CD4-positive, alpha-beta T cell treated with Interferon gamma for 1 hour (primary cell): ENCODE results near the gene PTP4A1.
A peak's percentile ranks its signal among the peaks of the same experiment; 100 is the strongest.
"Not testable (repeated sequence)": the region's sequence is repeated elsewhere in the genome, so short reads cannot be mapped to it uniquely, and the experiment has no call there.

ENCODE experiments used
- DNase-seq: peaks from one replicate; pipeline ENCODE4 v3.0.0-alpha.2; 2020

PTP4A1 gene

DNA sequence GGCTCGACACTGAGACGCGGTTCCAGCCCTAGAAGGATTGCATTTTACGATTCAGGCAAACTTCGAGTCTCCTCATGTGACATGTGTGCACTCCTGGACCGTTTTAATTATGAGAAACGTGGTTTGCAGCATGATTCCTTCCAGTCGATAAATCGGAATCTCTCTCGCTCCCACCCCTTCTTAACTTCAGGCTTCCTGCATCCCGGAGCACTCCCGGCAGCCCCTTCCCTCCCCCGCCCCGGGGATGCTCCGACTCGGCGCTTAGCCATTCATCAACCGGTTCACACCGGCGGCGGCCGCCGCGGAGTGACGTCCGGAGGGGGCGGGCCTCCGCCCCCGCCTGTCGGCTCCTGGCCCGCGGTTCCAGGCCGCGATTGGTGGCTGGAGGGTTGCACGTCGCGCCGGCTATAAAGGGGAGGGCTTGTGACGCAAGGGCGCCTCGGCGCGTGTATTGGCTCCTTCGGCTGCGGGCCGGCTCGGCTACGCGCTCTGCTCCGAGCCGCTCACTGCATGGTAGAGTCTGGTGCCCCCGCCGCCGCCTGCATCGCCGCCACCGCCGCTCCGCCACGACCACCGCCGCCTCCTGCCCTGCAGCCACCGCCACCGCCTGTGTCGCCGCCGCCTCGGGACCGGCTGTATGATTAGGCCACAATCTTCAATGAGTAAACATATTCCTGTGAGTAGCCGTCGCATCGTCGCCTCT, at the start of gene PTP4A1, which contains the start of gene LOC128125822:
Gene PTP4A1, plus strand, starts transcription at position 437 of the 703 bp plus-strand sequence. CDS start 4,401 bp downstream, outside the sequence.
Gene LOC128125822, plus strand, starts transcription at position 437 of the 703 bp plus-strand sequence.
- DNase-seq: peak; percentile 97

DNA sequence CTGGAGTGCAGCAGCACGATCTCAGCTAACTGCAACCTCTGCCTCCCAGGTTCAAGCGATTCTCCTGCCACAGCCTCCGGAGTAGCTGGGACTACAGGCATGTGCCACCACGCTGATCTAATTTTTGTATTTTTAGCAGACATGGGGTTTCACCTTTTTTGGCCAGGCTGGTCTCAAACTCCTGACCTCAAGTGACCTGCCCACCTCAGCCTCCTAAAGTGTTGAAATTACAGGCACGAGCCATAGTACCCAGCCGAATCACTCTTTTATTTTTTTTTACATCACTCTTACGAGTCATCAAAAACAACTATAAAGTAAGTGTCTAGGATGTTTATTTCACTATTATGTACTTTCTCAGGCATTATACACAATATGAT, 49.4 kb upstream of the PTP4A1 start:
- DNase-seq: not testable (repeated sequence)

DNA sequence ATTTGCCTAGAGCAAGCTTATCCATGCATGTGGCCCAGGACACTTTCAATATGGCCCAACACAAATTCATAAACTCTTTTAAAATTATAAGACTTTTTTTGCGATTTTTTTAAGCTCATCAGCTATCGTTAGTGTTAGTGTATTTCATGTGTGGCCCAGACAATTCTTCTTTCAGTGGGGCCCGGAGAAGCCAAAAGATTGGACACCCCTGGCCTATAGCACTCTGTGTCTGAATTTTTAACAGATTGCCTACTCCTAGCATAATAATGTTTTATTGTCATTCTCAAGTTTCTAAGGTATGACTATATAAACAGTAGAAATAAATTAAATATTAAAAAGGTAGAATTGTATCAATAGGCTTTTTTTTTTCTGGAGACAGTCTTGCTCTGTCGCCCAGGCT, 48.6 kb upstream of the PTP4A1 start:
- no peak for DNase-seq

DNA sequence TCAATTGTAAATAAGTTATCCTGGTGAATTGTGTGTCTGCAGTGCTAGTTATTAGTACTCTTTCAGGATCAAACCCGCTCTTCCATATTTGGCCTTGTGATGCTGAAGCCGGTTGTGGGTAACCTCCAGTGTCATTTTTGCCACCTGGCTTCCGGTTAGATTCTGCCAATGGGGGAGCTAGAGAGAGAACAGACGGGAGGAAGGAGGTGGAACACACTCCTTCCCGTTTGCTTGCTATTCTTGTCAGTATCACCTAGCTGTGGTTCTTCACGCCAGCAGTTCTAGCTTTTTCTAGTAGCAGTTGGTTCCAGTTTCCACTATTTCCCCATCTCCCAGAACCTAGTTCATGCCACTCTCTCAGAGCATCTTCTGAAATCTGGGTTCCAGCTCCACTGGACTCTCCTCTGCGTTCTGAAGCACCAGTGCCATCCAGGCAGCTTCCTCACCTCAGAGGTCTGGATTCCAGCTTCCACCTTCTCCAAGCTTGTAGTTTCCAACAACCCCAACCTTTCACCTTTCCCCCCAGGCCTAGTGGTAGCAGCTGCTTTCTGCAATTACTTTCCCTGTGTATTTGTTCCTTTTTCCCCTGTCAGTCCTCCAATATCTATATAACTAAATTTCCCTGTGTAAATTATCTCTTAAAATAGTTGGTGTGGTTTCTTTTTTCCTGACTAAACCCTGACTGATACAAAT, 46.9 kb upstream of the PTP4A1 start:
- no peak for DNase-seq

DNA sequence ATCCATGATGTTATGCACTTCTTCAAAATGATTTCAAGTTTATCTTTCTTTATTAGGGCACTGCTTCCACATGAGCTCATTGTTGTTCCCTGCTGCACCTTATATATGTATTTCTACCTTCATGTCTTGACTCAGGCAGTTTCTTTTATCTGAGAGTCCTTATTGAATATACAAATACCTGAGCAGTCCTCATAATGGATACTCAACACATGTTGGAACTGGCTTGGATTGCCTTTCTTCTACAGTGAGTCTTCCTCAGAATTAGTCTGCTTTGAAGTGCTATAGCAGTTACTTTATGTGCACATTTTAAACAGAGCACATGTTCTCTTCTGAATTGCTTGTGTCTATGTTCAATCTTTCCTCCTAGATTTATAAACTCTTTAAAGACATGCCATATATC, 45.3 kb upstream of the PTP4A1 start:
- no peak for DNase-seq

DNA sequence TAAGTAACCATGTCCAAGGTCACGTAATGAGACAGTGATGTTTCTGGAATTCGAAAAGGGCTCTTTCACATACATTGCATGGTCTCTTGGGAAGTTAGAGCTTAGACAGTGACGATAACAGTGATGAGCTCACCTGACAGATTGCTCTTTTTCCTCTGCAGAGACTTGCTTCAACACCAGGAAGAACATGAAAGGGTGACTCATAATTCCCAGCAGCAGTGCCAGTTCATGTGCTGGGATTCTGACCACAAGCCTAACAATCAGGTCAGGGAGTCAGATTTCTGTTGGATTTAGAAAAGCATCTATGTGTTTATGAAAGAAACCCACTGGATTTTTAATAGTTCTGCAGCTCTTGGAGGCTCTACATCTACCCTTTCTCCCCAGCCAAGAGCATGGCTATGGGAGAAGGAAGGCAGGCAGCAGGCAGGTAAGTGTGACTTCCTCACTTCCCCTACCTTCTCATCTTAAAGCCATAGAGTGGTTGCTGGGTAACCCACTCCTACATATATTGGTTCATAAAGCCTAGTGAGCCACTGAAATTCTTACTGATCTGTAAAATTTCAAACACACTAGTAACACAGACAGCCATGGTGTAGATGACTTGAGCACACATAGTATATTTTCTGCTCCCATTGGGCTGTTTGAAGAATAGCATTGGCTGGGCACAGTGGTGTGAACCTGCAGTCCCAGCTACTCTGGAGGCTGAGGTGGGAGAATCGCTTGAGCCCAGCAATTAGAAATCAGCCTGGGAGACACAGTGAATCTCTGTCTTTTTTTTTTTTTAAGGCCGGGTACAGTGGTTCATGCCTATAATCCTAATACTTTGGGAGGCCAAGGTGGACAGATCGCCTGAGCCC, 44.4 kb upstream of the PTP4A1 start:
- DNase-seq: no peak

DNA sequence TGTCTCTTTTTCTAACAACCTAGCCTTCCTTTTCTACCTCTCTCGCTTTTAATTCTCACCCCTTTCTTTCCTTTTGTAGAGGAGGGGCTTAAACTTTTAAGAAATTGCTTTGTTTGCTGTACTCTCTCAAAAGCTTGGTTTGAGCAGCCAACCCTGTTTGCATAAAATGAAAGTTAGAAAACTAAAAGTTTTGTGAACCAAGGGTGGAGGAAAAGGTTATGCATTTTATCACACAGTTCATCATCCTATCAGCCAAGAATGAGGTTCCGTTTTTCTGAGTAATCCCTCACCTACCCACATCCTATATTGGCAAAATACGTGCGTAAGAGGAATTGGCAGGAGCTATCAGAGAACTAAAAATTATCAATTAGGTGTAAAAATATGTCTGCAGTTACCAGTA, 42.8 kb upstream of the PTP4A1 start:
- DNase-seq: no peak

DNA sequence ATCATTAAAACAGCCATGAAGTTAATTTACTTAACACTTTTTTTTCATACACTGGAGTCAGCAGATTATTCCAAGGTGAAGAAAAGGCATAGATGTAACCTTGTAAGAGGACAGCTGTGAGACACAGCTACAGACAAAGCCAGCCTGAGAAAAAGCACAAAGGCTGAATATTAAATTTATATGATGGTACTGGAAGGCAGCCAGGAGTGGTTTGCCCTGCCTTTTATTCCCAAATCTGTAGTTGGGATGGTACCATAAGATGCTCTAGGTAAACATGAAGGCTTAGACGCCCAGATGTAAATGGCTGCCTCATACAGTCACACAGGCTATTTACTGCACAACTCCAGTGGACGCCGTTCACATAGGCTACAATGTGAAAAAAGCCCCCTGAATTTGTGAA, 42.1 kb upstream of the PTP4A1 start:
- no peak for DNase-seq

DNA sequence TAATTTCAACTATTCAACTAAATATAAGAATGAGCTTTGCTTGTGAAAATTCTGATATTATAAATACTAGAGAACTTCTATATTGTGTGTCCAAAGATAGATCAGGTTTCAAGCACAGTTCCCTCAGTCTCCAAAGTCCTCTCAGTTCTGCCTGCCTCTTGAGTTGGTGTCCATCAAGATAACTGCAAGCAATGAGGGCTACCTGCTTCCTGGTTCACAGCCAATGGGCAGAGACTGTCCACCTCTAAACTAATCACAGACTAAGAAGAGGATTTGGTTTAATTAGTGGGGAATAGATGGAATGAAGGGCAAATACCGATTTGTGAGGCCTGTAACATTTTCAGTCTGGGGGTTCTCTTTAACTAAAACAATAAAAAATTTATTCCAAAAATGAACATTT, 41.3 kb upstream of the PTP4A1 start:
- DNase-seq: no peak

DNA sequence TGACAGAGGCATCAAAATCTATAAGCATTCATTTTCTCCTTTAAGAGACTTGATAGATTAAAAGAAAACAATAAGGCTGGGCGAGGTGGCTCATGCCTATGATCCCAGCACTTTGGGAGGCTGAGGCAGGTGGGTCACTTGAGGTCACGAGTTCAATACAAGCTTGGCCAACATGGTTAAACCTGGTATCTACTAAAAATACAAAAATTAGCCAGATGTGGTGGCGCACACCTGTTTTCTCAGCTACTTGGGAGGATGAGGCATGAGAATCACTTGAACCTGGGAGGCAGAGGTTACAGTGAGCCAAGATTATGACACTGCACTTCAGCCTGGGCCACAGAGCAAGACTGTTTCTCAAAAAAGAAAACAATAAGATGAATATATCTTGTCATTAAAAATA, 39.3 kb upstream of the PTP4A1 start:
- no peak for DNase-seq

DNA sequence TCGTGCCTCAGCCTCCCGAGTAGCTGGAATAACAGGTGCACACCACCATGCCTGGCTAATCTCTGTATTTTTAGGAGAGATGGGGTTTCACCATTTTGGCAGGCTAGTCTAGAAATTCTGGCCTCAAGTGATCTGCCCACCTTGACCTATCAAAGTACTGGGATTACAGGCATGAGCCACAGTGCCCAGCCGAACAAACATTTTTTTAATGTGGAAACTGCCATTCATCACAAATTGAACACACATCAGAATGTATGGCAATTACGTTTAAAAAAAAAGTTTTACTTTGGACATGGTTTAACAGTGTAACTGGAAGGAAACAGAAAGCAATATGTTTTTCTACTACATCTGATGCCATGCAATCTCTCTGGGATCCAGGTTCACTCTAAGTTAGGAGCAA, 38.3 kb upstream of the PTP4A1 start:
- DNase-seq: no peak

DNA sequence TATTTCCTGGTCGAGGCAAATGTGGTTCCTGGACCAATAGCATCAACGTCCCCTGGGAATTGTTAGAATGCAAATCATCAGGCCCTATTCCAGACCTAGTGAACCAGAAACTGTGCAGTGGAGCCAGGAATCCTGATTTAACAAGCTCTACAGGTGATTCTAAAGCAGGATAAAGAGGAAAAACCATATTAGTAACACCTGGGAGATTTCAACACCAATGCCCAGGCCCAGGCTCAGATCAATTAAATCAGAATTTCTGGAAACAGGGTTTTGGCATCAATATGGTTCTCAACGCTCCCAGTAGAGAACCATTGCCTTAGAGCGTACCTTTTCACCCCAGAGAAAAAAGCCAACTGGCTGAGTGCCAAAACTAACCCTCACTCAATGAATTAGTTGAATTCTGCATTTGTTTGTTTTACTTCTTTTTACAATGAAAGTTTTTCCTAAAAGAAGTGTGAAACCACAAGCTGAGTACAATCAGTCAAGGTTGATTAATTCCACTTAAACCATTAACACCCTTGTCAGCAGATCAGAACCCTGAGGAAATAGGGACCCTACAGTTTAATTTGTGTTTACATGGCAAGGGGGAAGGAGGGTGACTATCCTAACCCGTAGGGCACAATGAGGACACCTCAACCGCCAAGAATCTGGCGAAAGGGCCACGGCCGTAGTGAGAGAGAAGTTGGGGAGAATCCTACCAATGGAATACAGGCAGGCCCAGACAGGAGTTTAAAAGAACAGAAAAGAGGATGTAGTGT, 34.9 kb upstream of the PTP4A1 start:
- no peak for DNase-seq

DNA sequence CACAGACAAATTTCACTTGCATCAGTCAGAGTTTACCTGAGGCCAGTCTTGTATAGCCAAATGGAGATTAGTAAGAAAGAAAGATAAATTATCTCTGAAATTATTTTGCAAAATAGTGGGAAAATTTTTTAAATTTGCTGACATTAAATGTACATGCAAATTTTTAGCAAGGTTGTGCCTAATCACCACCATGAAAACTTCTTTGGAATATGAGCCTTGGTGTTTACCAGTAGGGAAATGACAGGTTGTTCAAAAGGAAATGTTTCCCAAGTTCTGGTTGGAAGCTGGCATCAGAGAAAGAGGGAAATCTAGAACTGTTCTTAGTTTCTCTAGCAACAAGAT, 34.4 kb upstream of the PTP4A1 start:
- no peak for DNase-seq

DNA sequence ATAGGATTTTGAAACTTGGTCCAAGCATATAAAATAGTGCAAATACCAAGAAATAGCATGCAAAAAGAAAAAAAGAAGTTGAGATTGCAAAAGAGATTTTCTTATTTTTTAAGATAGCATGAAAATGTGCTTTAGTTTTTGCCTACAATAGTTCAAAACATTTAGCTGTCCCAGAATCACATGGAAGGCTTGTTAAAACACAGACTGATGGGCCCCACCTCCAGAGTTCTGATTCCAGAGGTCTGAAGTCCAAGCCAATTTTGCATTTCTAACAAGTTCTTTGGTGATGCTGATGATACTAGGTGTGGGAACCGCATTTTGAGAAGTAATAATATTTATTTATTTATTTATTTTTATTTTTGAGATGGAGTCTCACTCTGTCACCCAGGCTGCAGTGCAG, 33.7 kb upstream of the PTP4A1 start:
- DNase-seq: no peak

DNA sequence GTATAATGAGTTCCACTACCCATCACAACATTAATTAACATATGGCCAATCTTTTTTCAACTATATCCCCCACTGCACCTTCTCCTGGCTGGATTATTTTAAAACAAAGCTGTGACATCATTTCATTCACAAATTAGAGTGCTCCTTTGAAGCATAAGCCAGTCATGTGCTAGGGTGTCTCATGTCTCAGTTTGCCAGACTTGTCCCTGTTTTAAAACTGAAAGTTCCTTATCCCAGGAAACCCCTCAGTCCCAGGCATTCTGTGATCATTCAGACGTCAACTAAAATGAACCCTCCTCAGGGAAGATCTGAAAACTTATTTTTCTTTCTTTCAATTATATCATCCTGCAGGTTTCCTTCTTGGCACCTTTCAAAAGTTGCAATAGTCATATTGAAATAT, 29.3 kb upstream of the PTP4A1 start:
- no peak for DNase-seq

DNA sequence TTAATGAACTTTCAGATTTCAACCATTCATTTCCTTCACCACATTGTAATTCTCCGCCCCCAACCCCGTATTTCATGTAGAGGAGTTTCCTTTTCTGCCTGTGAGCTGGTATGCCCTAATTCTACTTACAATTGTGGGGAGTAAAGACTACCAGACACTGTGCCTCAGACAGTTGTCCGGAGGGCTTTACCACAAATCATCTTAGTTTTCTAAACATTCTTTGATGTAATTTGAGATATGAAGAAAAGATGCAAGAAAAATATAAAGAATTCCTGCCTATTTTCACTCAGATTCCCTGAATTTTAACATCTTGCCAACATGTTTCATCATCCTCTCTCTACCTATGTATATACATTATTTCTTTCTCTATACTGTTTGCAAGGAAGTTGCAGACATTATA, 28.3 kb upstream of the PTP4A1 start:
- no peak for DNase-seq

DNA sequence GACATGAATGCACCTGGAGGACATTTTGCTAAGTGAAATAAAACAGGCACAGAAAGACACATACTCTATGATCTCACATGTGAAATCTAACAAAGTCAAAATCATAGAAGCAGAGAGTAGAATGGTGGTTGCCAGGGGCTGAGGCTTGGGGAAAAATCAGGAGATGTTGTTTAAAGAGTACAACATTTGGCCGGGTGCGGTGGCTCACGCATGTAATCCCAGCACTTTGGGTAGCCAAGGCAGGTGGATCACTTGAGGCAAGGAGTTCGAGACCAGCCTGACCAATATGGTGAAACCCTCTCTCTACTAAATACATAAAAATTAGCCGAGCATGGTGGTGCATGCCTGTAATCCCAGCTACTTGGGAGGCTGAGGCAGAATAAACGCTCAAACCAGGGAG, 26.0 kb upstream of the PTP4A1 start:
- DNase-seq: no peak

DNA sequence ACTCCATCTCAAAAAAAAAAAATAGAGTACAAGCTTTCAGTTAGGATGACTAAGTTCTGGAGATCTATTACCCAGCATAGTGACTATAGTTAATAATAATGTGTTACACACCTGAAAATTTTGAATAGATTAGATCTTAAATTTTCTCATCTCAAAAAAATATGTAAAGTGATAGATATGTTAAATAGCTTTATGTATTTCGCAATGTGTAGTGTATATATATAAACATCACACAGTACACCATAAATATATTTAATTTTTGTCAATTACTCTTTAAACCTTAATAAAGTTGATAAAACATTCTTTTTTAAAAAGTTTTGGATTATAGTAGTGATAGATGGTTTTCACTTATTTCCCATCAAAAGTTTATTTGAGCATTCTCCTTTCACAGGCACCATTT, 25.6 kb upstream of the PTP4A1 start:
- no peak for DNase-seq

DNA sequence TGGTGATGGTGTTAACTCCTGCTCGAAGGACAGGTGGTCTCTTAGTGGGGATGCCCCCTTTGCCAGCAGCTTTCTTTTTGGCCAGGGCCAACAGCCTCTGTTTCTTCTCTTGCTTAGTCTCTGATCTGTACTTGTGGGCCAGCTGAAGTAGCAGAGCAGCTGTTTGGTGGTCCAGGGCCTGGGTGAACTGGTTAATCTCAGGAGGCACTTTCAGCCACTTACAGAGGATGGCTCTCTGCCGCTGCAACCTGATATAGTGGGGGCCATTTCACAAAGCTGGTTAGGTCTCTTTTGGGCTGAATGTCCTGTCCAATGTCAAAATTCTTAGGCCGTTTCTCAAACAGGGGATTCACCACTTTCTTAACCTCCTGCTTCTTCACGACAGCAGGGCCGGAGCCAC, 23.2 kb upstream of the PTP4A1 start:
- no peak for DNase-seq

DNA sequence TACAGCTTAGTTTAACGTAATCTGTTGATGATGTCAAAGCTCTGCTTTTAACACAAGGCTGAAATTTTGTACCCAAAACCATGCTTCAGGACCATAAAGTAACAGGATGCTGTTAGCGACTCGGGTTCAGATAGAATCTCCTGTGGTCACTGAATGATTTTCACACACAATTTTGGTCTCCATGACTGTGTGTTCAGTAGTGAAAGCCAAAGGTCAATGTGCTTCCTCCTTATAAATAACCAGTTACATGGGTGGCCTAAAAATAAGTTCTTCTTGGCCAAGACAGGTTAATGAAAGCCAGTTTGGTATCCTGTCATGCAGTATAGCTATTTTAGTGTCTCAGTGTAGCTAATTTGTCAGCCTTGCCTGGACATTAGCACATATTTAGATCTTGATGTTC, 19.1 kb upstream of the PTP4A1 start:
- DNase-seq: no peak

DNA sequence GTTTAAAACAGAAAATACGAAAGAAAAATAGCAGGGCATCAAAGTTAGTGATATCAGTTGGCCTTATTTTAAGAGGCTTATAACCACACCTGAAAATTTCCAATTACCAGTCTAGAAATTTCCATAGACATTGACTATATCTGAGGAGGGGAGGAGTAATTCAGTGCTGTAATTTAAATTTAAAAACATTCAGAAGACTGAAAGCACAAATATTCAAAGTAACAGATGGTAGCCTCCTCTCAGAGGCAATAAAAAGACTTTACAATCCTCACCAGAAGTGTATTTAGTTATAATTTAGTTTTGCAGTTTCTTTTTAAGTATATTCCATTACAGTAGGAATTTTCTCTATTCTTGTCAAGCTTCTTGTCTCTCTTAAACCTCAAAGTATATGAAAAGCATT, 18.4 kb upstream of the PTP4A1 start:
- no peak for DNase-seq

DNA sequence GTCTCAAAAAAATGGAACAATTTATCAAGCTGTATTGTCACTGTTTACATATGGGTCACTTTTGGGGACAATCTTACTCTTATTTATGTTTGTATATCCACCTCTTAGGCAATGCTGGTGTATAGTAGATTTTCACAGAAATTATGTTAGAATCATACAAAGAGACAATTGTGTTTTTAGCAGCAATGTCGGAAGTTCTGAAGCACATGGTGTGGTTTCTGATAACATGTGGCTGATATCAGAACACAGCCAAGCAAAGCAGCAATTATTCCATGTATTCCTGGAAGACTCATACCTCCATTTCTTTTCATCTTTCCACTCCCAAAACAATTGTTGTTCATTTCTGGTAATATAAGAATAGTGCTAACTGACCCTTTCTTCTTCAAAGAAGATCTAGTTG, 17.5 kb upstream of the PTP4A1 start:
- no peak for DNase-seq

DNA sequence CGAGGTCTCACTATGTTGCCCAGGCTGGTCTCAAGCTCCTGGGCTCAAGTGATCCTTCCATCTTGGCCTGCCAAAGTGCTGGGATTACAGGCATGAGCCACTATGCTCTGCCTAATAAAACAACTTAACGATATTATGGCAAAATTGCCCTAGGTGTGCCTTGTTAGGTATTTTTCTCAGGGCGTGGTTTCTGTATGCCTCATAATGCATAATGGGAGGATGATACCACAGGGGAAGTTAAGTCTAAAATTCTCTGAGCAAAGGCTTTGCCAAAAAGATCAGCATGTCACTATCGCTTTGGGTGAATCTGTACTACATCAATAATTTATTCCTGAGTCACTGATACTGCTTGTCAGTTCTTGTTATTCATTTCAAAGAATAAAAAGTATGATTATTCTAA, 15.9 kb upstream of the PTP4A1 start:
- no peak for DNase-seq
